ENCODE measurements around the gene CELSR2. TPM values are rescaled to one million over a fixed set of nuclear protein-coding genes. Genes with fewer than 3 reads are reported as not detected.

CELSR2 gene
- total RNA-seq, 1 experiment from 2014 or later = 8.3 TPM

DNA sequence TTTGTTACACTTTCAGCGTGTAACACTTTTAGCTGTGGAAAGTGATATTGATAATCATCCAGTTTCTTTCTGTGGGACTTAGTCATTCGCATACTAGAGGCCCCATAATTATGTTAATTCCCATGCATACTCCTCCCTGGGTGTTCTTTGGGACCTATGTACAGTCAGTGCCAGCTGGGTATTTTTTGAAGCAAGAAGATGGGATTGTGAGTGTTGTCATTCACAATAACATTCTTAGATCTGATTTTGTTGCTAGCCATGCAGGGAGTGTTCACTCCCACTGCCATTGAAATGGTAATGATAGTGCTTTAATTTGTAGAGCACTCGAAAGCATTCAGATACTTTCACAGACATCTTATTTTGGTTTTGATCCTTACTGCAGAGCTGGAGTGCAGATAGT, 24.0 kb upstream of the CELSR2 start:
- no peak overlapping the region for H3K27ac Mint-ChIP-seq (ENCODE audit: unreplicated experiment)
- no peaks in the 10 kb centered on the region for H3K4me1 Mint-ChIP-seq (ENCODE audit: low read depth, unreplicated experiment)
- no peaks in the 10 kb centered on the region for H3K27me3 Mint-ChIP-seq (ENCODE audit: insufficient read depth, unreplicated experiment)
- BruUV-seq (replicated peaks) = no TSS peak
- ChIA-PET POLR2A (no interaction called here), CTCF (no interaction called here)
- Histone ChIP-seq H3K4me3 (ENCODE audit: low read depth, low read length) (no peak overlapping the region), H3K4me1 (no peaks in the 10 kb centered on the region), H3K9me3 (no peaks in the 10 kb centered on the region), H3K36me3 (ENCODE audit: control insufficient read depth, insufficient read depth, low read length) (no peaks in the 10 kb centered on the region), H3K27me3 (replicated peaks; ENCODE audit: control insufficient read depth, insufficient read depth, low read length) (no peaks in the 10 kb centered on the region)
- TF ChIP-seq, protein P1, sequence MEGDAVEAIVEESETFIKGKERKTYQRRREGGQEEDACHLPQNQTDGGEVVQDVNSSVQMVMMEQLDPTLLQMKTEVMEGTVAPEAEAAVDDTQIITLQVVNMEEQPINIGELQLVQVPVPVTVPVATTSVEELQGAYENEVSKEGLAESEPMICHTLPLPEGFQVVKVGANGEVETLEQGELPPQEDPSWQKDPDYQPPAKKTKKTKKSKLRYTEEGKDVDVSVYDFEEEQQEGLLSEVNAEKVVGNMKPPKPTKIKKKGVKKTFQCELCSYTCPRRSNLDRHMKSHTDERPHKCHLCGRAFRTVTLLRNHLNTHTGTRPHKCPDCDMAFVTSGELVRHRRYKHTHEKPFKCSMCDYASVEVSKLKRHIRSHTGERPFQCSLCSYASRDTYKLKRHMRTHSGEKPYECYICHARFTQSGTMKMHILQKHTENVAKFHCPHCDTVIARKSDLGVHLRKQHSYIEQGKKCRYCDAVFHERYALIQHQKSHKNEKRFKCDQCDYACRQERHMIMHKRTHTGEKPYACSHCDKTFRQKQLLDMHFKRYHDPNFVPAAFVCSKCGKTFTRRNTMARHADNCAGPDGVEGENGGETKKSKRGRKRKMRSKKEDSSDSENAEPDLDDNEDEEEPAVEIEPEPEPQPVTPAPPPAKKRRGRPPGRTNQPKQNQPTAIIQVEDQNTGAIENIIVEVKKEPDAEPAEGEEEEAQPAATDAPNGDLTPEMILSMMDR (IDR thresholded peaks at IDR 0.05; ENCODE audit: insufficient read depth in 1 of 2, low read depth in 1 of 2, low read length in 1 of 2, severe bottlenecking in 1 of 2, unreplicated experiment in 1 of 2) = no peak
- intact Hi-C loops (cut with micrococcal nuclease; ENCODE audit: unreplicated experiment) = no loop called here
- peaks cover 54% of the 10 kb centered on the region for H3K36me3 Mint-ChIP-seq (ENCODE audit: insufficient read depth, unreplicated experiment)
- no peak overlapping the region for H3K4me3 Mint-ChIP-seq (ENCODE audit: unreplicated experiment)
- no peaks in the 10 kb centered on the region for H3K9me3 Mint-ChIP-seq (ENCODE audit: unreplicated experiment)
- DNase-seq = no peak

DNA sequence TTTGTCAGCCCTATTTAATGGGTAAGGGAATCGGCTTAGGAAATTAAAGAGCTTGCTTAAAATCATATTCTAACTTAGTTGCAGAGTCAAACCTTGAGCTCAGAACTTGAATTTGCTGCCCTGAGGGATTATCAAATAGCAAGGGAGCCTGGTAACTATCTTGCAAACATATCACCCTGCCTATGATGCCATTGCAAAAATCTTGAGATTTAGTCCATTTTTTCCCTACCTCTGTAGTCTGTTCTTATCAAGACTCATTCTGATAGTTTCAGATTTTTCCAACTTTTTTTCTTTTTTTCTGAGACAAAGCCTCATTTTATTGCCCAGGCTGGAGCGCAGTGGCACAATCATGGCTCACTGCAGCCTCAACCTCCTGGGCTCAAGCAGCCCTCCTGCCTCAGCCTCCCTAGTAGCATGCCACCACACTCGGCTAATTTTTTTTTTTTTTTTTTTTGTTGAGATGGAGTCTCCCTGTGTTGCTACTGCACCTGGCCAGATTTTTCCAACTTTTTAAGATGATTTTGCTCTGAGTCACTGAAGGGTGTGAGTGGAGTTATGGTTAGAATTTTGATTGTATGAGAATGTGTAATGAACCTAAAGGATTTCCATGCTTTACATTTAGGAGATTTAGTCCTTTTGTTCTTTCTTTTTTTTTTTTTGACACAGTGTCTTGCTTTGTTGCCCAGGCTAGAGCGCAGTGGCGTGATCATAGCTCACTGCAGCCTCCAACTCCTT, 23.5 kb upstream of the CELSR2 start:
- ChIA-PET POLR2A (no interaction called here), CTCF (no interaction called here)
- no peaks in the 10 kb centered on the region for H3K27me3 ChIP-seq (replicated peaks; ENCODE audit: control insufficient read depth, insufficient read depth, low read length)
- H3K4me1 Mint-ChIP-seq (ENCODE audit: low read depth, unreplicated experiment) = no peaks in the 10 kb centered on the region
- no peaks in the 10 kb centered on the region for H3K4me1 ChIP-seq
- no TSS peak for BruUV-seq (replicated peaks)
- no peaks in the 10 kb centered on the region for H3K36me3 ChIP-seq (ENCODE audit: control insufficient read depth, insufficient read depth, low read length)
- H3K4me3 ChIP-seq (ENCODE audit: low read depth, low read length) = no peak overlapping the region
- H3K9me3 Mint-ChIP-seq (ENCODE audit: unreplicated experiment) = no peaks in the 10 kb centered on the region
- DNase-seq = no peak
- no peak overlapping the region for H3K4me3 Mint-ChIP-seq (ENCODE audit: unreplicated experiment)
- intact Hi-C loops (cut with micrococcal nuclease; ENCODE audit: unreplicated experiment) = no loop called here
- TF ChIP-seq, protein P1 (IDR thresholded peaks at IDR 0.05; ENCODE audit: insufficient read depth in 1 of 2, low read depth in 1 of 2, low read length in 1 of 2, severe bottlenecking in 1 of 2, unreplicated experiment in 1 of 2) = no peak
- H3K27me3 Mint-ChIP-seq (ENCODE audit: insufficient read depth, unreplicated experiment) = no peaks in the 10 kb centered on the region
- H3K9me3 ChIP-seq = no peaks in the 10 kb centered on the region
- H3K36me3 Mint-ChIP-seq (ENCODE audit: insufficient read depth, unreplicated experiment) = peaks cover 57% of the 10 kb centered on the region
- no peak overlapping the region for H3K27ac Mint-ChIP-seq (ENCODE audit: unreplicated experiment)

DNA sequence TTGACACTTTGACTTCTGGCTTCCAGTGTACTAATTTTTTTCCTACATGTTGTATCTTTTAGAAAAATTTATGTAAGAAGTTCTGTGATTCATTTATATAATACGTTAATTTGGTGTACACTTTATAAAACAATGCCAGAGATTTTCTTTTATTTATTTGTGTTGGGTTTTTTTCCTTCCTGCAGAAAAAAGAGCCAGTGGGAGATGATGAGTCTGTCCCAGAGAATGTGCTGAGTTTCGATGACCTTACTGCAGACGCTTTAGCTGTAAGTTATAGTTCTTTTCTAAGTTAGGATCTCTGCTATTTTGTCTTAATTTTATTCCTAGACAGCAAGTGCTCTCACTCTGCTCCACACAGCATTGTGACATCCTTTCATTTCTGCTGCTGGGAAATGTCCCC, 21.2 kb upstream of the CELSR2 start:
- no peaks in the 10 kb centered on the region for H3K4me1 Mint-ChIP-seq (ENCODE audit: low read depth, unreplicated experiment)
- Histone ChIP-seq H3K36me3 (ENCODE audit: control insufficient read depth, insufficient read depth, low read length) (no peaks in the 10 kb centered on the region; the same call in 1 of the 2 replicates), H3K4me1 (no peaks in the 10 kb centered on the region), H3K4me3 (ENCODE audit: low read depth, low read length) (no peak overlapping the region), H3K27me3 (replicated peaks; ENCODE audit: control insufficient read depth, insufficient read depth, low read length) (no peaks in the 10 kb centered on the region), H3K9me3 (no peaks in the 10 kb centered on the region)
- no peak for DNase-seq
- intact Hi-C loops (cut with micrococcal nuclease; ENCODE audit: unreplicated experiment) = no loop called here
- no peak overlapping the region for H3K4me3 Mint-ChIP-seq (ENCODE audit: unreplicated experiment)
- H3K27me3 Mint-ChIP-seq (ENCODE audit: insufficient read depth, unreplicated experiment) = no peaks in the 10 kb centered on the region
- ChIA-PET CTCF (interaction anchor here (0.6 kb wide), 1 partner anchor 205 kb away, joined by 3 read pairs; no protein-coding TSS in a partner anchor), POLR2A (no interaction called here)
- TF ChIP-seq, protein P1 (IDR thresholded peaks at IDR 0.05; ENCODE audit: insufficient read depth in 1 of 2, low read depth in 1 of 2, low read length in 1 of 2, severe bottlenecking in 1 of 2, unreplicated experiment in 1 of 2) = no peak
- no peak overlapping the region for H3K27ac Mint-ChIP-seq (ENCODE audit: unreplicated experiment)
- no TSS peak for BruUV-seq (replicated peaks)
- no peaks in the 10 kb centered on the region for H3K9me3 Mint-ChIP-seq (ENCODE audit: unreplicated experiment)
- peaks cover 66% of the 10 kb centered on the region for H3K36me3 Mint-ChIP-seq (ENCODE audit: insufficient read depth, unreplicated experiment)
